Measurements from ENCODE around the gene AQP2. TPM values are rescaled to one million over a fixed set of nuclear protein-coding genes. Genes with fewer than 3 reads are reported as not detected.

Gene AQP2
- total RNA-seq, 2 donors from 2014 or later = 2.7 TPM; not detected in 1

GRCh38 chr12:49948866-49949845 lies 1.4 kb upstream of the AQP2 start:
- Histone ChIP-seq H3K4me3 (no peak overlapping the region), H3K9me3 (no peaks in the 10 kb centered on the region), H3K27me3 (replicated peaks; ENCODE audit: insufficient read depth) (no peaks in the 10 kb centered on the region), H3K4me1 (replicated peaks) (no peaks in the 10 kb centered on the region), H3K36me3 (no peaks in the 10 kb centered on the region), H3K27ac (no peak overlapping the region)
- no peak for DNase-seq (ENCODE audit: low spot score)
- no peak for TF ChIP-seq POLR2A (IDR thresholded peaks at IDR 0.05)
- no peak for TF ChIP-seq POLR2AphosphoS5 (IDR thresholded peaks at IDR 0.05)
- no peak for TF ChIP-seq CTCF (IDR thresholded peaks at IDR 0.05)
- 89% methylated on average over 13 of the region's 13 CpGs for WGBS
- intact Hi-C loops (cut with DNase I) = no loop called here

- no peak for DNase-seq (ENCODE audit: low spot score)
- intact Hi-C loops (cut with DNase I) = no loop called here
- H3K27me3 ChIP-seq (replicated peaks; ENCODE audit: insufficient read depth) = no peaks in the 10 kb centered on the region
- H3K36me3 ChIP-seq = no peaks in the 10 kb centered on the region
- 89% methylated on average over 3 of the region's 3 CpGs for WGBS
- no peaks in the 10 kb centered on the region for H3K9me3 ChIP-seq
- no peaks in the 10 kb centered on the region for H3K4me1 ChIP-seq (replicated peaks)
- H3K4me3 ChIP-seq = no peak overlapping the region
- H3K27ac ChIP-seq = no peak overlapping the region
- no peak for TF ChIP-seq POLR2AphosphoS5 (IDR thresholded peaks at IDR 0.05)
- no peak for TF ChIP-seq CTCF (IDR thresholded peaks at IDR 0.05)
- no peak for TF ChIP-seq POLR2A (IDR thresholded peaks at IDR 0.05)
Measured at GRCh38 chr12:49949866-49950265, 671 bp upstream of the AQP2 start.

GRCh38 chr12:49951411-49952240 lies 1.1 kb downstream of the AQP2 start:
- Histone ChIP-seq H3K9me3 (no peaks in the 10 kb centered on the region), H3K4me3 (no peak overlapping the region), H3K27me3 (replicated peaks; ENCODE audit: insufficient read depth) (no peaks in the 10 kb centered on the region), H3K4me1 (replicated peaks) (no peaks in the 10 kb centered on the region), H3K36me3 (no peaks in the 10 kb centered on the region), H3K27ac (no peak overlapping the region)
- intact Hi-C loops (cut with DNase I) = no loop called here
- TF ChIP-seq CTCF (IDR thresholded peaks at IDR 0.05) (no peak), POLR2A (IDR thresholded peaks at IDR 0.05) (no peak), POLR2AphosphoS5 (IDR thresholded peaks at IDR 0.05) (no peak)
- no peak for DNase-seq (ENCODE audit: low spot score)
- 83% methylated on average over 14 of the region's 14 CpGs for WGBS

- Histone ChIP-seq H3K27me3 (replicated peaks; ENCODE audit: insufficient read depth) (no peaks in the 10 kb centered on the region), H3K4me3 (no peak overlapping the region), H3K36me3 (no peaks in the 10 kb centered on the region), H3K27ac (no peak overlapping the region), H3K4me1 (replicated peaks) (no peaks in the 10 kb centered on the region), H3K9me3 (no peaks in the 10 kb centered on the region)
- 82% methylated on average over 1 of the region's 1 CpG for WGBS
- intact Hi-C loops (cut with DNase I) = no loop called here
- TF ChIP-seq CTCF (IDR thresholded peaks at IDR 0.05) (no peak), POLR2AphosphoS5 (IDR thresholded peaks at IDR 0.05) (no peak), POLR2A (IDR thresholded peaks at IDR 0.05) (no peak)
- no peak for DNase-seq (ENCODE audit: low spot score)
Measured at GRCh38 chr12:49952391-49953055, 2.0 kb downstream of the AQP2 start.

Measured in prostate gland (tissue), 2 donors.